LNCaP clone FGC (cell line): Measurements from ENCODE around the gene ZBTB20.

Source experiments
- DNase-seq: peaks from one replicate; pipeline ENCODE4 v3.0.0-alpha.2; 2011; ENCODE audit warnings: low read depth
- H3K4me3 ChIP-seq: 2 replicates; pipeline ENCODE4 v1.5.1; 2011; ENCODE audit warnings: mild to moderate bottlenecking, low read depth, low read length, control low read depth
- CTCF ChIP-seq: IDR thresholded peaks from 2 replicates; pipeline ENCODE4 v1.5.1; 2012; ENCODE audit warnings: mild to moderate bottlenecking; ENCODE audit not compliant: control insufficient read depth, insufficient read depth; ENCODE audit errors: extremely low read depth

ZBTB20 gene

GRCh38 chr3:114506591-114507300 lies 640.3 kb downstream of the ZBTB20 start:
- no peak overlapping the region for H3K4me3 ChIP-seq
- no peak for DNase-seq
- no peak for TF ChIP-seq CTCF

GRCh38 chr3:114504941-114505628 lies 642.0 kb downstream of the ZBTB20 start:
- TF ChIP-seq CTCF = no peak
- DNase-seq = no peak
- H3K4me3 ChIP-seq = no peak overlapping the region

GRCh38 chr3:114502204-114502603 lies 644.9 kb downstream of the ZBTB20 start:
- TF ChIP-seq CTCF = no peak
- no peak for DNase-seq

GRCh38 chr3:114499976-114500375 lies 647.1 kb downstream of the ZBTB20 start:
- no peak for DNase-seq
- no peak overlapping the region for H3K4me3 ChIP-seq
- no peak for TF ChIP-seq CTCF

More at GRCh38 chr3:114502204-114502603, 644.9 kb downstream of the ZBTB20 start:
- H3K4me3 ChIP-seq = no peak overlapping the region

- TF ChIP-seq CTCF = no peak
- no peak overlapping the region for H3K4me3 ChIP-seq
- DNase-seq = no peak
These were observed 648.3 kb downstream of the ZBTB20 start for GRCh38 chr3:114498539-114499370.

GRCh38 chr3:114496874-114497273 lies 650.2 kb downstream of the ZBTB20 start:
- no peak overlapping the region for H3K4me3 ChIP-seq
- no peak for DNase-seq
- no peak for TF ChIP-seq CTCF
